Activated CD4-positive, alpha-beta T cell treated with anti-CD3 and anti-CD28 coated beads for 1 hour (primary cell): ENCODE data around the gene P3H3.

Experiments
- DNase-seq: peaks from one replicate; pipeline ENCODE4 v3.0.0-alpha.2; 2020

P3H3 gene

DNA sequence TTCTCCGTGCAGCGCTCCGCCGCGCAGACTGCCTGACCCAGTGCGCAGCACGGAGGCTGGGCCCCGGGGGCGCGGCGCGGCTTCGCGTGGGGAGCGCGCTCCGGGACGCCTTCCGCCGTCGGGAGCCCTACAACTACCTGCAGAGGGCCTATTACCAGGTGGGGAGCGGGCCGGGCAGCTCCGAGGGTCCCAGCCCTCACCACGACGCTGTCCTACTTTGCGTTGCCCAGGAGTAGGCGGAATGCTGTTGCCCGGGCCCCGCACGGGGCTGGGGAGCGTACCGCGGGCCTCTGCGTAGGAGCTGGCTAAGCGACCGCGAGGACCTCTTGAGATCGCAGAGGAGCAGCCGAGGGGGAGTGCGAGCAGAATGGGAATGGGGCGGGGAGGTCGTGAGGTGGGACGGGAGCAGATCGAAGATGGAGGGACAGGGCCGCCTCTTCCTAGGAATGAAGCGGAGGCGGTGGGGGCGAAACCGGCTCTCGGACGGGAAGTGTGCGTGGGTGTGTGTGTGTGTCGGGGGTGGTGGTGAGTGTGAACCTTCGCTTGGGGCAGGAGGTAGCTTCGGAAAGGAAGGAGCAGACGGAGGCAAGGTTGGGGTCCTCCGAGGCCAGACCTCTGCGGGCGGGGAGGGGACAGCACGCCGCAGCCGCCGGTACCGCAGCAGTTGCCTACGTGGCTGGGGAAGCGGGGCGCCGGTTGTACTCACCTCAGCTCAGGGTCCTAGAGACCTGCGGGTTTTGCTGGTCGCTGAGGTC, 751 bp downstream of the P3H3 start:
- peak; percentile 29 for DNase-seq

DNA sequence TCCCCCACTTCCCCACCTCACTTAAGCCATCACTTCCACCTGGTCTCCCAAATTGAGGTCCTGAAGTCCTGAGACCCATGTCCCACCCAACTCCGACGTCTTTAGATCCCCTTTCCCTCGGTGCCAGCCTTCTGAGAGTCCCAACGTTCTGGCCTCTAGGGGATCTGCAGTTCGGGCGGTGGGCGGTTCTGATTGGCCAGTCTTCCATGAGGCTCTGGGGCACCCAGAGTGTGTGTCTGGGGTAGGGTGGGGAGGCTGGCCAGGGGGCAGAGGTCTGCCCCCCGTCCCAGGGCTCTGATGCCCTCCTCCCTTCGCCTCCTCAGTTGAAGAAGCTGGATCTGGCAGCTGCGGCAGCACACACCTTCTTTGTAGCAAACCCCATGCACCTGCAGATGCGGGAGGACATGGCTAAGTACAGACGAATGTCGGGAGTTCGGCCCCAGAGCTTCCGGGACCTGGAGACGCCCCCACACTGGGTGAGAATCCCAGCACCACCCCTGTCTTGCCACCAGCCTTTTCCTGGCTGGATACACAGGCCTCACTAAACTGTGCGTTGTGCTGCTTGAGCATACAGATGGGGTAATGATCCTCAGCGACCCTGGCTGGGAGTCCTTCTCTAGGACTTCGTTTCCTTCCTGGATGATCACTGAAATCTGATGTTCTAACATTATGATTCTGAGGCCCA, 1.5 kb downstream of the P3H3 start:
- no peak for DNase-seq

DNA sequence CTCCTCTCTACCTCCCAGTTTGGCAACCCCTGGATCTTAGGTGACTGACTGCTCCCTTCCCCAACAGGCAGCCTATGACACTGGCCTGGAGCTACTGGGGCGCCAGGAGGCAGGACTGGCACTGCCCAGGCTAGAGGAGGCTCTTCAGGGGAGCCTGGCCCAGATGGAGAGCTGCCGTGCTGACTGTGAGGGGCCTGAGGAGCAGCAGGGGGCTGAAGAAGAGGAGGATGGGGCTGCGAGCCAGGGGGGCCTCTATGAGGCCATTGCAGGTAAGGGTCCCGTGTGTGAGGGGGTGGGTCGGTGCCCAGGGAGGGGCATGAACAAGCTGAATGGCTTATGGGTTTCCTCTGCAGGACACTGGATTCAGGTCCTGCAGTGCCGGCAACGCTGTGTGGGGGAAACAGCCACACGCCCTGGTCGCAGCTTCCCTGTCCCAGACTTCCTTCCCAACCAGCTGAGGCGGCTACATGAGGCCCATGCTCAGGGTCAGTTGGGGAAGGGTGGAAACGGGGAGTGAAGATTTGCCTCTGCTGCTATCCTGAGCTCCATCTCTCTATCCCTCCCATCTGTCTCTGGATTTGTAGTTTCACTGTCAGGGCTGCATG, 2.2 kb downstream of the P3H3 start:
- DNase-seq, result no peak

DNA sequence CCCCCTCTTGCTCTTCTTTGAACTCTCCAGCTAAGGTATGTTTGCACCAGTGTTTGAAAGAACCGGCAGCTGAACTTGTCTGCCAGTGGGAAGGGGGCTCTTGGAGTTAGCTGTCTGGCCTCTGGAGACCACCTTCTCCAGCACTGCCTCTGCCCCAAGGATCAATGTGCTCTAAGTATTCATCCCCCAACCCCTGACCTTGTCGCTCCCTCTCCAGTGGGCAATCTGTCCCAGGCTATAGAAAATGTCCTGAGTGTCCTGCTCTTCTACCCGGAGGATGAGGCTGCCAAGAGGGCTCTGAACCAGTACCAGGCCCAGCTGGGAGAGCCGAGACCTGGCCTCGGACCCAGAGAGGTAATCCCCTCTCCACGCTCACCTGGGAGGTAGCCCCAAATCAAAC, 2.8 kb downstream of the P3H3 start:
- no peak for DNase-seq

DNA sequence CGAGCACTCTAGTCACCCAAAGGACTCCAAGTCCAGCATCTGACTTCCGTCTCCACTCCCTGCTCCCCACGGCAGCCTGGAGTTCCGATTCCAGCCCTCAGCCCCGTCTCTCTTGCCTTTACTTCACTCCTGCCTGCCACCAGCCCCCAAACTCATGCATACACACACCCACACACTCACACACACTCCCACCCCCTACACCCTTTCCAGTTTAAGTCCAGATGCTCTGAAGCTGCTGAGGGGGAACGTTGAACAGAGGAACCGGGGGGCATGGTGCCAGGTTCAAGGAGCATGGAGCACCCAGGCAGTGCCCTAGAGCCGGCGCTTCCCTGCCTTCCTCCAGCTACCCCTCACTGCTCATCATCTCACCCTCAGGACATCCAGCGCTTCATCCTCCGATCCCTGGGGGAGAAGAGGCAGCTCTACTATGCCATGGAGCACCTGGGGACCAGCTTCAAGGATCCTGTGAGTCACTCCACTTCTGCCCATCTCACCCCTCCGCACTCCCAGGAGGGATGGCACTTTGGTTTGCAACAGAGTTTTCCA, 3.3 kb downstream of the P3H3 start:
- DNase-seq, result no peak

DNA sequence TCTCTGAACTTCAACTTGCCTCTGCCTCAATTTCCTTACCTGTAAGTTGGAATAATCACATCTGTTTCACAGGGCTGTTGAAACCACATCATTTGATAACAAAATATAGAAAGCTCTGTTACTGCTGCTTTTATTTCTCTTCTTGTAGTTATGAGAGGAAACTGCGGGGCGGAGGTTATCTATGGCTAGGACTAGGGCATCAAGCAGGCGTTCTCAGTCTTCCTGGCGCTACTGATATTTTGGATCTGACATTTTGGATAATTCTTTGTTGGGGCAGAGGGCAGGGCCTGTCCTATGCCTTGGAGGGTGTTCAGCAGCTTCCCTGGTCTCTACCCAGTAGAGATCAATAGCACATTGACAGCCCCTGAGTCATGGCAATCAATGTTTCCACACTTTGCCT, 3.9 kb downstream of the P3H3 start:
- DNase-seq, result no peak

DNA sequence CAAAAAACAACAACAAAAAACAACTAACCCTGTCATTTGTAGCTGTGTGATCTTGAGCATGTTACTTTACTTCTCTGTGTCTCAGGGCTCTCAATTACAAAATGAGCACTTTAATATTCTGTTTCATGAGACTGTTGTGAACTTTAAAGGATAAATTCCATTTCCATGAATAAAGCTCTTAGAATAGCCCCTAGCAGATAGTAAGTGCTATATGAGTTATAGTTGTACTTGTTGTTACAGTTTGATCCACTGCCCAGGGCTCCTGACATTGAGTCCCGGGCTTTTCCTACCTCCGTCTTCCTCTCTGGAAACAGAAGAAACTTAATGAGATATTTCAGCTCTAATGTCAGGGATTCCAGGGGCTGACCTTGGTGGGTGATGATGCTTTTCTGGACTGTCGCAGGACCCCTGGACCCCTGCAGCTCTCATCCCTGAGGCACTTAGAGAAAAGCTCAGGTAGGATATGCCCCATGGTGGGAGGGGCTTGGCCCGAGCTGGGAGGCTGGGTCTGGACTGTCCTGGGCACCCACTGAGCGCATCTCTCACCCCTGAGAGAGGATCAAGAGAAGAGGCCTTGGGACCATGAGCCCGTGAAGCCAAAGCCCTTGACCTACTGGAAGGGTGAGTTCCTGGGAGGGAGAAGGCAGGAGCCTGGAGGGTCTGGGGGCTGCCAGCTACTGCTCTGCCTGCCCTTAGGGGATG, 5.1 kb downstream of the P3H3 start:
- DNase-seq, result no peak

DNA sequence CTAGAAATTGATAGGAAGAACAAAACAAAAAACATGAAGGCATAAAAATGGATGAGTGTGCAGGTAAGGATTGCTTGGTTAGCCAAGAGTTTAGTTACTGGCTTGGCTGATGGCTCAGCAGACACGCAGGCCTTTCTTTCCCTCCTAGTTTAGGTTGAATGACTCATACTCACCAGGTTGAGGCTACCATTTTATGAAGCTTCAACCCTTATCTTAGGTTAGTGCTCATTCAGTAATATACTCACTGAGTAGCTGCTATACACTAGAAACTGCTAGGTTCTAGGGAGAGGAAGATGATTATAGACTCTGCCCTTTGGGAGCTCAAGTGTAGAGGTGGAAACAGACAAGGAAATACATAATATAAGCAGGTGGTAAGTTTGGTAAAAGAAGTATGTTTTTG, 6.0 kb downstream of the P3H3 start:
- DNase-seq, result no peak

DNA sequence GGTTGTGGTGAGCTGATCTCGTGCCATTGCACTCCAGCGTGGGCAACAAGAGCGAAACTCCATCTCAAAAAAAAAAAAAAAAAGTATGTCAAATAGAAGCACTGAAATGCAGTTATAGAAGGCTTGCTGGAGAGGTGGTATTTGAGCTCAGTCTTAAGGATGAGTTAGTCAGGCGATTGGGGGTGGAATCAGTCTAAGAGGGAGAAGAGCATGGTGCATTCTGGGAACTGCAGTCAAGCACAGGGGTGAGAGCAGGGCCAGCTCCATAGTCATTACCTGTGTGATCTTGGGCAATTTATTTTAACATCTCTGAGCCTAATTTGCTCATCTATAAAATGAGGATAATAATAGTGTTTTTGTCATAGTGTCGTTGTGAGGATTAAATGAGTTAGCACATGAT, 6.7 kb downstream of the P3H3 start:
- DNase-seq, result no peak

DNA sequence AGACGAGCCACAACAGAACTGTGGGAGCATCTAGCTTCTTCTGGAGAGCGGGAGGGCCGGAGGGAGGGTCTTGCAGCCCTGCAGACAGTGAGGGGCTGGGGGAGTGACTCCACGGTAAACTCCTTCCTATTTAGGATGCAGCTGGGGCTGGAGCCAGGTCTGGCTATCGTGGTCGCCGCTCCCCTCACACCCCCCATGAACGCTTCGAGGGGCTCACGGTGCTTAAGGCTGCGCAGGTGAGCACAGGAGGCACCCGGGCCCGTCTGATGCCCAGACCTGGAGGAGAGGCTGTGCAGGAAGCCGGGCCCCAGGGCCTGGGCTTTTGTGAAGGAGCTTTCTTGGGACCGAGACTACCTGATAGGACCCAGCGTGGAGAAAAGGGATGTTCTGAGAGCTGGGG, 8.6 kb downstream of the P3H3 start:
- DNase-seq, result no peak

DNA sequence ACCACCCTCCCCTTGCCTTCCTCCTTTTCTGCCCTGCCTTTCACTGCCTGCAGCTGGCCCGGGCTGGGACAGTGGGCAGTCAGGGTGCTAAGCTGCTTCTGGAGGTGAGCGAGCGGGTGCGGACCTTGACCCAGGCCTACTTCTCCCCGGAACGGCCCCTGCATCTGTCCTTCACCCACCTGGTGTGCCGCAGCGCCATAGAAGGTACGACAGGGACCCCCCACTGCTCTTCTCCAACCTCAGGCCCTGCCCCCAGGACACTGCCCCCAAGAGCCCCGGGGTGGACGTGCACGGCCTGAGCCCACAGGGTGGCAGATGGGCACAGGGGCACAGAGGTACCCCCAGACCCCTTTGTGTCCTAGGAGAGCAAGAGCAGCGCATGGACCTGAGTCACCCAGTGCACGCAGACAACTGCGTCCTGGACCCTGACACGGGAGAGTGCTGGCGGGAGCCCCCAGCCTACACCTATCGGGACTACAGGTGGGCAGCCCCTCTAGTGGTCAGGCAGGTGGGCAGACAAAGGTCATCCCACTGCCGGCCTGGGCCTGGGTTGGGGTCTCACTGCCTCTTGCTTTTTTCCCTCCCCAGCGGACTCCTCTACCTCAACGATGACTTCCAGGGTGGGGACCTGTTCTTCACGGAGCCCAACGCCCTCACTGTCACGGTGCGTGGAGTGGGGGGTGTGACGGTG, 9.3 kb downstream of the P3H3 start:
- no peak for DNase-seq

DNA sequence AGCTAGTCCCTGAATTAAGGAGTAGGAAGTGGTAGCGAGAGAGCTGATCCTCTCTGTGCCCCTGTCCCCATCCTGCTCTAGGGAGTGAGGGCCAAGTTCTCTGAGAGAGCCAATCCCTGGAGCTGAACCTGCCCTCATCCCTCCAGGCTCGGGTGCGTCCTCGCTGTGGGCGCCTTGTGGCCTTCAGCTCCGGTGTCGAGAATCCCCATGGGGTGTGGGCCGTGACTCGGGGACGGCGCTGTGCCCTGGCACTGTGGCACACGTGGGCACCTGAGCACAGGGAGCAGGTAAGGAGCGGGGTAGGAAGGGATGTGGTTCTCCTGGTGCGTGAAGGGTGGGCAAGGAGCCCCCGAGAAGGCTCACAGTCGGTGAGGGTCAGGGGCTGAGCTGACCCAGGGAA, 10.6 kb downstream of the P3H3 start:
- DNase-seq, result no peak

DNA sequence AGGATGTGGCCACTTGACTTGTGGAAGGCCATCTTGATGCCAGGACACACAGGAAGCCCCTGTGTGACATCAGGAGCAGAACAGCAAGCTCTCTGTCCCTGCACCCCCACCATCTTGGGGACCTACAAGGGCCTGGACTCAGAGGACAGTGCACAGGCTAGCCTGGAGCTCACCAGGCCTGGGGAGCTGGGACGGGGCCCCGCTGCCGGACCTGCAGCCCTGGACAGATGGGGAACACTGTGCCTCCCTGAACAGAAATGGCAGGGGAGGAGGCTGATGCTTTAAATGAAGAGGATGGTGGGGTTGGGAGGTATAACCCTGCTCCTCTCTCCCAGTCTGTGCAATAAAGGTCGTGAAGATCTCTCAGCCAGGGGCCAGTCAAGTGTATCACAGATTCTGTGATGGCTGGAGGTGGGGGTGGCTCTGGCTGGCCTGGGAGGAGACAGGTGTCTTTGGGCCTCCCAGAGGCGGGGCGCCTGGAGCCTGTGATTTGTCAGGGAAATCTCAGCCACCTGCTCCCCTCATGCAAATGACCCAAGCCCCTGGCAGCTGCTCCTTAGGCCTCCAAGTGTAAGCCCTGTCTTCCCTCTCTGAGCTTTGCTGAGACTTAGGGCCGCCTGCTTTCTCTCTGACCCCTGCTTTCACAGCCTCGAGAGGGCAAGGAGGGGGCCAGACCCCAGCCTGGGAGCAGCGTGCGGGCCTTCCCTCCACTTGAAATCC, 11.4 kb downstream of the P3H3 start:
- DNase-seq, result no peak

DNA sequence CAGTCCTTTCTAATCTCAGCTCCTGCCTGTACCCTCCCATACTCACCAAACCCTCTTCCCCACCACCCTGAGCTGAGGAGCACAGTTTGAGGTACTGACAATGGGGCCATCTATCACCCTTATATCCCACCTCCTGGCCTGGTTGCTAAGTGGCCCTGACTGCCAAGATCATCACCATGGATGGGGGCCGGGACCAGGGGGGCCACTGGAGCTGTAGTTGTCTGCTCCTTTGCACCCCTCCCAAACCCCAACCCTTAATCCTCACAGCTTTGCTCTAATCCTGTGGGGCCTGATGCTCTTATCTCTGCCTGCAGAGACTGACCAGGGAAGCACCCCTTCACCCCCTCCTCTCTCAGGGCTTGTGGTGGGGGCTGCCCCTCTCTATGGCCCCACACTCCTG, 12.1 kb downstream of the P3H3 start:
- DNase-seq, result no peak

DNA sequence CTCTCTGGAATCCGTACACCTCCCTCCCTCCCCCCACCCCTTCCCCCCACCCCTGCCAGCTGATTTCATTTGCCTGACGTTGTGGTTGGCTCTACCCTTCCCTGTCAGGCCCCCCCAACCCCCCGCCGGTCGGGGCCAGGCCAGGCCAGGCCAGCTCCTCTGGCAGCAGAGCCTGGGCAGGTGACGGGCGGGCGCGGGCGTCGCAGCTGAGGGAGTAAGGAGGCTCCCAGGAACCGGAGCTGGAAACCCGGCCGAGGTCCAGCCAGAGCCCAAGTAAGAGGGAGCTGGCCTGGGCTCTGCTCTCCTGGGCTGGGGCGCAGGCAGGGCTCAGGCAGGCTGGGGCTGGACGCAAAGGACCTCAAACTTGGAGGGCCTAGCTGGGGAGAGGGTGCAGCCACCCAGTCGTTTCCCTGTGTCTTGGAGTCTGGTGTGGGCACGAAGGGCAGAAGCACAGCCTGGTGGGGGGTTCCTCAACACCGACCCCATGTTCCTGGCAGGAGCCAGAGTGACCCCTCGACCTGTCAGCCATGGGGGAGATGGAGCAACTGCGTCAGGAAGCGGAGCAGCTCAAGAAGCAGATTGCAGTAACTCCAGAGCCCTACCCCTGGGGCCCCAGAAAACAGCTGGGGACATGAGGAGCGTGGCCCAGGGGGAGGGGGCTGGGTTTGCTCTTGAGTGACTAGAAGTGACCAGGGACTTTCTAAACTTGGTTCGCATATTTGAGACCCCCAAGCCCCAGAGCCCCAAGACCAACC, 12.7 kb downstream of the P3H3 start, which contains the start of gene GNB3:
Gene GNB3, plus strand, starts transcription at position 165 of the 755 bp plus-strand sequence. Its CDS starts 363 bp downstream, at position 528.
- DNase-seq, result no peak

DNA sequence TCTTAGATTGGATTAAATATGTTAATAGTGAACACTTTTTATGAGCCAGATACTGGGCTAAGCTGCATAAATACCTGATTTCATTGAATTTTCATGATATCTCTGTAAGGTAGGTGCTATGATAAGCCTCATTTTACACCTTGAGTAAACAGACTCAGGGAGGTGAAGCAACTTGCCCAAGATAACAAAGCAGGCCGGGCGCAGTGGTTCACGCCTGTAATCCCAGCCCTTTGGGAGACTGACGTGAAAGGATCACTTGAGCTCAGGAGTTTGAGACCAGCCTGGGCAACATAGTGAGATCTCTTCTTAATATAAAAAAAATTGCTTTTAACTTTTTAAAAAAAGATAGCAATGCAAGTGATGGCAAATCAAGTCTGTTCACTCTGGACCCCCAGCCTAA, 13.9 kb downstream of the P3H3 start:
- no peak for DNase-seq

DNA sequence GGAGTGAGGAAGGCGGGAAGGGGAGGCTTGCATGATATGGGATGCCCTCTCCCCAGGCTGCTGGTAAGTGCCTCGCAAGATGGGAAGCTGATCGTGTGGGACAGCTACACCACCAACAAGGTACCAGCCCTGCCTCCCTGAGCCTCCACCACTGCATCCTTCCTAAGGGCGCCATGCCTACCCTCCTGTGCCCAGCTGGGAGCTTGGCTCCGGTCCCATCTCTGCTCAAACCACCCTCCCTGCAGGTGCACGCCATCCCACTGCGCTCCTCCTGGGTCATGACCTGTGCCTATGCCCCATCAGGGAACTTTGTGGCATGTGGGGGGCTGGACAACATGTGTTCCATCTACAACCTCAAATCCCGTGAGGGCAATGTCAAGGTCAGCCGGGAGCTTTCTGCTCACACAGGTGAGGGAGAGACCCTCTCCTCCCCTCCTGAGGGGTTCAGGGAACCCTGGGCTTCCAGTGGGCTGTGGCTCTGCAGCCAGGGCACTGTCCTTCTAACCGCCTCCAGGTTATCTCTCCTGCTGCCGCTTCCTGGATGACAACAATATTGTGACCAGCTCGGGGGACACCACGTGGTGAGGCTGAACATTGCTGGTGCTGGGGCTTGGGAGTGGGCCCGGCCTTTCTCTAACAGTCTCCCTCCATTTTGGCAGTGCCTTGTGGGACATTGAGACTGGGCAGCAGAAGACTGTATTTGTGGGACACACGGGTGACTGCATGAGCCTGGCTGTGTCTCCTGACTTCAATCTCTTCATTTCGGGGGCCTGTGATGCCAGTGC, 15.1 kb downstream of the P3H3 start:
- DNase-seq, result no peak

DNA sequence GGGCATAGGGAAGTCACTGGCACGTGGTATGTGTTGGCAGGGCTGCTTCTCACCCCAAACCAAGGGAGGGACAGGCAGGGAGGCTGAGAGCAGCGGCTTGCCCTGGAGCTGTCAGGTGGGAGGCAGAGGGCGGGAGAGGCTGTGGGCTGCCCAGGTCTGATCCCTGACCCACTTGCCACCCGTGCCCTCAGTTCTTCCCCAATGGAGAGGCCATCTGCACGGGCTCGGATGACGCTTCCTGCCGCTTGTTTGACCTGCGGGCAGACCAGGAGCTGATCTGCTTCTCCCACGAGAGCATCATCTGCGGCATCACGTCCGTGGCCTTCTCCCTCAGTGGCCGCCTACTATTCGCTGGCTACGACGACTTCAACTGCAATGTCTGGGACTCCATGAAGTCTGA, 17.2 kb downstream of the P3H3 start:
- no peak for DNase-seq

DNA sequence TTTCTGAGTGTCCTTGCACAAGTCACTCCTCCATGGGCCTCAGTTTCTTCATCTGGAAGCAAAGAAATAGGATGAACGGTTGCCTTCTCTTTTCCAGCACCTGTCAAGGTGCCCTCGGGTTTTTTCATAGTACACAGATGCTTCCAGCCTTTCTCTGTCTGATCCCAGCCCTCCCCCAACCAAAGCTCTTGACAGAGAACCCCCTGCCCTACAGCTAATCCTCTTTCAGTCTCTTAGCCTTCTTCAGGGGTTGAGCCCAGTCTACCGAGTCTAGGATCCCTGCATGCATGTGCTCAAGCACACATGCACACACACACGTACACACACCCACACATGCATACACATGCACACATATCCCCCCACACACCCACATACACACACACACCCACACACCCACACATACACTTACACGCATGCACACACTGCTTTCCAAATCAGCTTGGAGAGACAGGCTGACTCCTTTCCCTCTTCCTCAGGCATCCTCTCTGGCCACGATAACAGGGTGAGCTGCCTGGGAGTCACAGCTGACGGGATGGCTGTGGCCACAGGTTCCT, 18.2 kb downstream of the P3H3 start:
- no peak for DNase-seq

DNA sequence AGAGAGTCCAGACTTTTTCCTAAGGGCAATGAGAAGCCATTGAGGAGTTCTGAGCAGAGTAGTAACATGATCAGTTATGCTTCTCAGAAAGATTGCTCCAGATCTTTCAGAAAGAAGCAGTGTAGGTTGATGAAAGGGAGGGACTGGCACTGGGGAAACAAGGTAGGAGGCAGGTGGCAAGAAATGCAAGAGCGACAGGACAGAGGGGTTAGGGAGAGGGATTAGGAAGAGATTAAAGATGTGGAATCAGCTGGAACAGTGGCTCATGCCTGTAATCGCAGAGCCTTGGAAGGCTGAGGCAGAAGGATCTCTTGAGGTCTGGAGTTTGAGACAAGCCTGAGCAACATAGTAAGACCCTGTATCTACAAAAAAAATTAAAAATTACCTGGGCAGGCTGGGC, 19.5 kb downstream of the P3H3 start:
- DNase-seq, result no peak
